Fibroblast of skin of back (primary cell): ENCODE measurements around the gene C1orf198.

ENCODE experiments used
- DNase-seq: peaks from one replicate; pipeline ENCODE4 v3.0.0-alpha.2; 2013

The C1orf198 gene

GRCh38 chr1:230860617-230861384 lies 7.5 kb downstream of the C1orf198 start:
- no peak for DNase-seq

DNA sequence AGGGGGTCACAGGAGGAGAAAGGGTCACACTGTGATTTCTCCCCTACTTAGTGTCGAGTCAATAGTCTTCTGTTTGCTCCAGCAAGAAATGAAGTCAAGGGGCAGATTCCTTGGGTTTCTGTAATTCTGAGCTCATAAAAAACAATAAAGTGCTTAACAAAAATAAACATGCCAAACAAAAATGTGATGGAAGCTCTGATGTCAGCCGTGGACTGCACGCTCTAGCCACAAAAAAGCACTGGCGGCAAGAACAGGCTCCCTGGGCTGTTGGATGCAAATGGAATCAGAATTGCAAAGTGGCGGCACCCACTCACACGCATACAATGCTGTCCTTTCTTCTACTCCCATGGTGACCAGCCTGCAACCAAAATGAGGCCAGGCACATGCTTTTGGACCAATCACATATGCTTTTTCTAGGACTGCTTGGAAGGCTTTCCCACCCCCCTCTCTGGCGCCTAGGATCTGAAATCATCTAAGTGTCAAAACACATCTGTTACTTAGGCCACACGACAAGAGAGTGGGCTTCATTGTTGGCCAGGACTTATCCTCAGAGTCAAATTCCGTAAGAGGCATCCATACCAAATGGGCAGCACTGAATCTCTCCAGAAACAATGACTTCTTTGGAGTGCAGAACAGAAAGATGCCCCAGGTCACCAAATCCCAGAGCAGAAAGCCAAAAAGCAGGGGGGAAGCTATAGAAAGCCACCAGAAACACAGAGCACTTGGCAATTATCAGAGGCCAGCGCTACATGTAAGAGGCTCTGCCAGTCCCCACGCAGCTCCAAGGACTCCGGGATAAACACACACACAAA lies 9.2 kb downstream of the C1orf198 start:
- peak; percentile 79 for DNase-seq

- DNase-seq, result no peak
Observed at GRCh38 chr1:230858236-230858820, 10.0 kb downstream of the C1orf198 start.

- peak; percentile 88 for DNase-seq
Observed at GRCh38 chr1:230857822-230858221, 10.5 kb downstream of the C1orf198 start.

- peak; percentile 84 for DNase-seq
Observed at GRCh38 chr1:230857077-230857476, 11.2 kb downstream of the C1orf198 start.

DNA sequence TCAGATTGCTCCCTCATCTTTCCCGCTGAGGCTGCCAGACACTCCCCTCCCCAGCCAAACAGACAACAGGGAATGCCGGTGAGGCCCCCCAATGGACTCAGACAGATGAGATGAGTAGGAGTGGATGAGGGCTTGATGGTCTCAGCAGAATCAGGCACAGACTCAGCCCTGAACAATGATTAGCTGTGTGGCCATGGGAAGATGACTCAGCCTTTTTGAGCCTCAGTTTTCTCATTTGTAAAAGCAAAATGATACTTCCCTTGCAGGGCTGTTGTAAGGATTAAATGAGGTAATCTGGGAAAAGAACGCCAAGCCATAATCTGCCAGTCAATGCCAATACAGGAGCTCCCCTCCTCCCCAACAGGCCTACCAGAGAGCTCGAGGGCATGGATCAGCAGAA lies 12.4 kb downstream of the C1orf198 start:
- DNase-seq, result no peak

DNA sequence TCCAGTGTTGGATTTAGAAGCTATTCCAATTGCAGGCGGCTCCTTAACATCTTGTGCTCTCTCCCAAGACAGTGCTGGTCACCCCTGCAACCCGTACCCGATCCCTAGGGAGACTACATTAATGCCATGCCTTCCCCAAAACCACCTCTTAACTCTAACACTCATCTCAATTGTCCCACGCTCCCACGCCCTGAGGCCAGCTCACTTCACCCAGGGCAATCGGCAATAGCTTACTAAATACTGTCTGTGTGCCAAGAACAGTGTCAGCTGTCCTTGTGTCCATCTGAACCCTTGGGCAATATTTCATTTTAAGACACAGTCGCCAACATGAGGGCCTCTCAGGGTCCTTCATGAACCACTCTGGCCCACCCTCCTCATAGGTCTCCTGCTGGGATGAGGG lies 13.9 kb downstream of the C1orf198 start:
- no peak for DNase-seq

DNA sequence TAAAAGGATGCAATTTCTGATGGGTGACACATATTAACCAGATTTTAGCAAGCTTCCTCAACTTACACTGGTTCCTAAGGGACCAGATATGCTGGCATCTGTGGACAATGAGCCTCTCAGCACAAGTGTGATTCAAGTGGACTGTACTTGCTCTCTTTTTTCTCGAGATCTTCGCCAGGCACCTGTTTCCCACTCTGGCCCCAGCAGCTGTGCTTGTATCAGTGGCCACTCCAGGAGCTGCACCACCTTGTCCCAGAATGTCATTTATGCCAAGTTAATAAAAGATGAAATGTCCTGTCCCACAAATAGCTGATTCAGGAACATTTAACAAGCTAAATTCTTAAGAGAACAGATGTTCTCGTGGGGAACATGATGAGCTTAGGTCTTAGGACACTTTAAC lies 14.6 kb downstream of the C1orf198 start:
- no peak for DNase-seq

GRCh38 chr1:230852959-230853358 lies 15.4 kb downstream of the C1orf198 start:
- DNase-seq, result no peak

DNA sequence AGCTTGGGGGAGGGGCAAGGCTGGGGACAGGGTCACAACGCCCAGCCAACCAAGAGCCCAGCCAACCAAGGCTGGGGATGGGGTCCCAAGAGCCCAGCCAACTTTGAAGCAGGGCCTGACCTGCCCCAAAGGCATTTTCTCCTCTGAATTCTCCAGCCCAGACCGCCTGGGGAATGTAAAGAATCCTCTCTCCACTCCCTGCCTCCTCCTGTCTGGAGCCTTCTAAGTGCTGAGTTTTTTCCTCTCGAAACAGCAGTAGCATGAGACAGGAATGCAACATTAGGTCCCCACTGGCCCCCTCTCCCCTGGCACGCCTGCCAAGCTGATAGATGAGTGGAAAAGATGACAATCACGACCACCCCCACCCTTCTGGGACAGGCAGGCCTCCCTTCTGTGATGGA lies 17.0 kb downstream of the C1orf198 start:
- DNase-seq, result peak; percentile 97

- no peak for DNase-seq
Observed at GRCh38 chr1:230850547-230850946, 17.8 kb downstream of the C1orf198 start.

- peak; percentile 99 for DNase-seq
Observed at GRCh38 chr1:230849451-230850224, 18.7 kb downstream of the C1orf198 start.

- DNase-seq, result no peak
Observed at GRCh38 chr1:230848235-230848634, 20.1 kb downstream of the C1orf198 start.

DNA sequence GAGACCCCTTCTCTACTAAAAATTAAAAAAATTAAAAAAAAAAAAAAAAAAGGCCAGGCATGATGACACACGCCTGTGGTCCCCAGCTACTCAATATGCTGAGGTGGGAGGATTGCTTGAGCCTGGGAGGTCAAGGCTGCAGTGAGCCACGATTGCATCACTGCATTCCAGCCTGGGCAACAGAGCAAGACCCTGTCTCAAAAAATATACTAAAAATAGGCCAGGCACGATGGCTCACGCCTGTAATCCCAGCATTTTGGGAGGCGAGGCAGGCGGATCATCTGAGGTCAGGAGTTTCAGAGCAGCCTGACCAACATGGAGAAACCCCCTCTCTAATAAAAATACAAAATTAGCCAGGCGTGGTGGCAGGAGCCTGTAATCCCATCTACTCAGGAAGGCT lies 23.1 kb downstream of the C1orf198 start:
- DNase-seq, result peak; percentile 72

DNA sequence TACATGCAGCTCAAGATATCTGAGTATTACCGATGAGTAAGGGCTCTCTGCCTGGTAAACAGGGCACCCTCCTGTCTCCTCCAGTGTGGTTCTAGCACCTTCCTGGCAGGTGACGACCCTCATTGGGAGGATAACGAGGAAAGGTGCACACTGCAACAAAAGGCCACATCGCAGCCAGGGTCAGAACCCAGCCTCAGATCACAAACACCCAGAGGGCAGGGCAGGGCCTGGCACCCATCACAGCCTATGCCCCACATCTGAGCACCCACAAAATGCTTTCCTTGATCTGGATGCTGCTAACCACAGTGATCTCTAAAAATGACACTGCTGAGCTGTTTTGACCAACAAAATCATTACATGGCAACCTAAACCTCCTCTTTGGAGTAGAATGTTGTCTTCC lies 23.8 kb downstream of the C1orf198 start:
- no peak for DNase-seq

- DNase-seq, result no peak
Observed at GRCh38 chr1:230843503-230844309, 24.6 kb downstream of the C1orf198 start.

DNA sequence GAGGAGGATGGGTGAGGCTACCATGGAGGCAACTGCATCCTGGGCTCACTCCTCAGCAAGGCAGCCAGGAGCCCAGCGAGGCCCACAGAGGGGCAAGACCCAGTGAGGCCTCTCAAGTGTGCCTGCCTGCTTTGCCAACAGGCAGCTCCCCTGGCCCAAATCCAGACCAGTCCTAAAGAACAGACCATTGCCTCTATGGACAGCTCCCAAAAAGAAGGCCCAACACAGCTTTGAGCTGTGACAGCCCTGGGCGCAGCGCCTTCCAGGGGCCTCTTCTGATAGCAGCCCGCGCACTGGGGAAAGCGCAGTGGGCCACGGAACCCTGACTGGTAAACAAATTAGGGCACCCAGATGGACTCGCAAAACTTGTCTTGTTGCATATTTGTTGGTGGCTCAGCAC lies 25.5 kb downstream of the C1orf198 start:
- DNase-seq, result no peak

GRCh38 chr1:230839173-230839572 lies 29.1 kb downstream of the C1orf198 start:
- no peak for DNase-seq

- no peak for DNase-seq
Observed at GRCh38 chr1:230836793-230837192, 31.5 kb downstream of the C1orf198 start.

GRCh38 chr1:230836347-230836746 lies 32.0 kb downstream of the C1orf198 start:
- DNase-seq, result no peak

DNA sequence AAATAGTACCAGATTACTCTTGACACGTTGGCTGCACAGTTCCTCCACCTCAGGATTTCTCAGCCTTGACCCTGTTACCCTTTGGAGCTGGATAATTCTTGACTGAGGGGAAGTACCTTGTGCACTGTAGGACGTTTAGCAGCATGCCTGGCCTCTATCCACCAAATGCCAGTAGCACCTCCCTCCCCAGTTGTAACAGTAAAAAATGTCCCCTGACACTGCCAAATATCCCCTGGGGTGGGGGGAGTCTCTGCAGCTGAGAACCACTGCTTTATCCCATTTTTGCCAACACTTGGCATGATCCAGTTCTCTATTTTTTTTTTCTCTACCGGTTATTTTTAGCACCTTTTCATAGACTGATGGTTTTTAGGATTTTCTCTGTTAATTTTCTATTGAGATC lies 34.0 kb downstream of the C1orf198 start:
- no peak for DNase-seq

- no peak for DNase-seq
Observed at GRCh38 chr1:230833511-230833910, 34.8 kb downstream of the C1orf198 start.
